Stimulated activated CD8-positive, alpha-beta memory T cell treated with anti-CD3 and anti-CD28 coated beads, Interleukin-4, amount 100 ng/mL, for 24 hours (primary cell): ENCODE measurements around the gene NKAPD1.
"Not testable (repeated sequence)": the region's sequence is repeated elsewhere in the genome, so short reads cannot be mapped to it uniquely, and the experiment has no call there.

Experiments used
- DNase-seq: peaks from one replicate; pipeline ENCODE4 v3.0.0-alpha.2; 2020; ENCODE audit warnings: low read depth

NKAPD1 gene

DNA sequence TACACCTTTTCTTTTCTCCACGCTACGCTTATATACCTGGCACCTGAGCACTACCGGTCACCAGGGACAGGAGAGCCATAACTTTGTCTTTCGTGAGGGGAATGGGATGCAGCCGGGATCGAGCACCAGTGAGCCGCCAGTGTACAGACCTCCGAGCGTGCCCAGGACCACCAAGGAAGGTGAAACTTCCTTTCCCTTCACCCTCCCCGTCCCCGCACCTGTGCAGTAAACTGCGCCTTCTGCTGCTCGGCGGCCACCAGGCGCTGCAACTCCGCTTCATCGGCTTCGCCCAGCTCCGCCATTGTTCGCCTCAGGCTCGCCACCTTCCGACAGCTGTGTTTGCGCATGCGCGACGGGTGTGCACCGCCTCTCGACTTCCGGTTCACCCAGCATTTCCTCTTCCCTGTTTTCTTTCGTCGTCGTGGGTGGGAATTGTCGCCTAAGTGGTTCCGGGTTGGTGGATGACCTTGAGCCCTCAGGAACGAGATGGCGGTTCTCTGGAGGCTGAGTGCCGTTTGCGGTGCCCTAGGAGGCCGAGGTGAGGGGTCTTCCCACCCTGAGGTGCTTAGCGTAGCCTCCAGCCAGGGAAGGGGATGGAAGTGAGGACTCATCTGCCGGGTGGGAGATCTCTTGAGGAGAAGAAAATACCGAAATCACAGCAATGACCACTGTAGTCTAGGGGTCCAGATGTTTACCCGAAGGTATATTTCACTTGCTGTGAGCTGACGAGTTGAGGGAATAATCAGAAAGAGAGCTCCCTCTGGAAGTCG, 12.5 kb downstream of the NKAPD1 start, which contains the start of the genes SDHD and TIMM8B:
TSS of gene SDHD (plus strand) at position 452 of the 770 bp plus-strand sequence. CDS start at position 487, 35 bp downstream.
TSS of gene TIMM8B (minus strand) at position 335 of the 770 bp plus-strand sequence. CDS start at position 302, 33 bp downstream.
- DNase-seq: peak; percentile 90

- DNase-seq: no peak
Measured at GRCh38 chr11:112087212-112087611, 13.1 kb downstream of the NKAPD1 start.

GRCh38 chr11:112095302-112095701, 21.2 kb downstream of the NKAPD1 start:
- DNase-seq: not testable (repeated sequence)

- no peak for DNase-seq
Measured at GRCh38 chr11:112096194-112096593, 22.1 kb downstream of the NKAPD1 start.

- DNase-seq: no peak
Measured at GRCh38 chr11:112097734-112098528, 23.8 kb downstream of the NKAPD1 start.

- no peak for DNase-seq
Measured at GRCh38 chr11:112100462-112100861, 26.4 kb downstream of the NKAPD1 start.

GRCh38 chr11:112103446-112103845, 29.3 kb downstream of the NKAPD1 start:
- DNase-seq: no peak

DNA sequence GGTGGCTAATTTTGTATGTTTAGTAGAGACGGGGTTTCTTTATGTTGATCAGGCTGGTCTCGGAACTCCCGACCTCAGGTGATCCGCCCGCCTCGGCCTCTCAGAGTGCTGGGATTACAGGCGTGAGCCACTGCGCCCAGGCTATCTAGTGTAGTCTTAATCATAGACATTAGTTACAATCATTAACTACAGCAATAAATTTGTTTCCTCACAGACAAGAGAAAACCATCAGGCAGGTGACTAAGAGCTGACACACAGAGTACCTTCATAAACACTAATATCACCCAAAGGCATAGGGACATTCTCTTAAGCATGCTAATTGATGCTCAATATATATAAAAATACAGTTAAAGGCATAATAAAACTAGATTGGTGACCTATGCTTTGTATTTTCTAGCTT, 32.0 kb downstream of the NKAPD1 start:
- no peak for DNase-seq

GRCh38 chr11:112113539-112114457, 39.7 kb downstream of the NKAPD1 start:
- no peak for DNase-seq

DNA sequence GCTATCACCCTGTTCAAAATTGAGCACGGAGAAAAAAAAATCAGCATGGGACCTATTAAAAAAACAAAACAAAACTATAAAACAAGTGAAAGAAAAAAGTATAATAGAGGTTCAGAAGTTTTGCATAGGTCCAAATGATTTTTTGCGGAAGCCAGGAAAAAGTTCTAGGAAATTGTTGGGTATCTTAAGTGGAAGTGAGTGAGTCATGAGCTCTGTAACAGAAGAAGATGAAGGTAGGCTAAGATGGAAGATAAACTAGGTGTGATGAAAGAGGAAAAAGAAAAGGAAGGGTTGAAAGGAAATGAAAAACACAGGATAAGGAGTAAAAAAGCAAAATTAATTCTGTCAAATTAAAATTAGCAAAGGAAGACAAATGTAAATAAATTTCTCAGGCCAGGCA, 40.4 kb downstream of the NKAPD1 start:
- DNase-seq: no peak

DNA sequence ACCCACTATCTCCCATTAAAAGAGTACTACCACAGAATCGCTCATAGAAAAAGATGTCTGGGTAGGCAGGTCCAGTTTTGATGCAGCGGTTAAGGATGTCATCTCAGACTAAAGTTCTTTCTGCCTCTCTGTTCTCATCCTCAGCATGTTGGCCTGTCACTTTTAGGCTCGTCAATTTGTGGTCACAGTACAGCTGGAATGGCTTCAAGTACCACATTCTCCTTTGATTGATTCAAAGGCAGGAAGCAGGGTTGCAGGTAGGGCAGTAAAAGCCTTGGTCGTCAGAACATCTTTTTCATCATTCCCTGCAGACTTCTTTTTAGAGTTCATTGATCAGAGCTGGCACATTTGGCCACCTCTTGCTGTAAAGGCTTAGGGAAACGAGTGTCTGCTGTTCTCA, 41.3 kb downstream of the NKAPD1 start:
- no peak for DNase-seq

DNA sequence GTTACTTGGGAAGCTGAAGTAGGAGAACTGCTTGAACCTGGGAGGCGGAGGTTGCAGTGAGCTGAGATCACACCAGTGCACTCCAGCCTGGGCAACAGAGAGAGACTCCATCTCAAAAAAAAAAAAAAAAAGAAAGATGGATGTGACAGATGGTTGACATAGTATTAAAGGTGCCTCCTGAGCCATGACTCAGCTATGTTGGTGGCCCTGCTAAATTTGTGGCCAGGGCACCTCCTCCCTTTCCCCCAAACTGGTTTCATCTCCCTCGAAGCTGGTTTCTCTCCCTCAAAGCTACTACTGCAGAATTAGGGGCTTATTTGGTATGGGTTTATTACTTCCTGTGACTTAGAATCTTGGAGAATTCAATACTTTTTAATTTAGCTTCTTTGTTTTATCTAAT, 44.1 kb downstream of the NKAPD1 start:
- no peak for DNase-seq

DNA sequence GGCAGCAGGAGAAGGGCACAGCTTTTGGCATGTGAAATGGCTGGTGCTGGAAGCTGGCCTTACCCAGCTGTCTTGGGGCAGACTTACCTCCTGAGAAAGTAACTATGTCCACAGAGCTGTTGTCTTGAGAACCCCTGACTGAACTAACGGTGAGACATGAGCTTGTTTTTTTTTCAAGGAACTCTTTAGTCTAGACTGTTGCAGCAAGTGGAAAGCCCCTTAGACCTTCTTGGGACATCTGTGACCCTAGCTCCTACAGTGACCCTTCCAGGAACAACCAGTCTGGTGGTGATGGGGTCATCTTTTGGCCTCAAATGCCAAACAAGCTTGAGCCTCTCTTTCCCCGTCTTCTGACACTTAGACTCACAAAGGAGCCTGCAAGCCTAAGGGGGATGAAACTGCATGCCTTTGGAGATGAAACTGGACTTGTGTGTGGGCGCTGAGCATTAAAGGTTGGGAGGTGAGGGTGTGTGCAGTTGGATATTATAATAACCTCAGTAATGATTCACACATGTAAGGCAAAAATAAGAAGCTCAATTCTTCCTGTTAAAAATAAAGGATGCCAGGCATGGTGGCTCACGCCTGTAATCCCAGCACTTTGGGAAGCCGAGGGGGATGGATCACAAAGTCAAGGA, 48.0 kb downstream of the NKAPD1 start:
- no peak for DNase-seq

DNA sequence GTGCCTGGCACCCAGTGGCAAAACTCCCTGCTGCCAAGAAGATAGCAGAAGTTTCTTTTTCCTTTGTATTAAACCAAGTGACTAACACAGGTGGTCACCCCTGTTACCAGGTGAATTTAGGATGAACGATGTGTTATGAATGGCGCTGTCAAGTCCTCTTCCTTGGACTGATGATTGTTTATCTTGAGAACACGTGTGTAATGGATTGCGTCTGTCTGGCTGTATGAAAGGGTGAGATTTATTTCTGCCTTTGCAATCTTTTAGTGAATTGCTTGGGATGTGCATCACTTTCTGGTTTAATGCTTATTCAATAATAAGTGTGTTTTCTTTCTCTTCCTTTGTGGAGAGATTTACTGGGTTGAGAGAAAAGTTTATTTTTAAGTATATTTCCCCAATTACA, 49.0 kb downstream of the NKAPD1 start:
- DNase-seq: no peak

GRCh38 chr11:112127056-112127455, 53.0 kb downstream of the NKAPD1 start:
- DNase-seq: no peak

GRCh38 chr11:112128483-112129121, 54.5 kb downstream of the NKAPD1 start:
- DNase-seq: no peak

DNA sequence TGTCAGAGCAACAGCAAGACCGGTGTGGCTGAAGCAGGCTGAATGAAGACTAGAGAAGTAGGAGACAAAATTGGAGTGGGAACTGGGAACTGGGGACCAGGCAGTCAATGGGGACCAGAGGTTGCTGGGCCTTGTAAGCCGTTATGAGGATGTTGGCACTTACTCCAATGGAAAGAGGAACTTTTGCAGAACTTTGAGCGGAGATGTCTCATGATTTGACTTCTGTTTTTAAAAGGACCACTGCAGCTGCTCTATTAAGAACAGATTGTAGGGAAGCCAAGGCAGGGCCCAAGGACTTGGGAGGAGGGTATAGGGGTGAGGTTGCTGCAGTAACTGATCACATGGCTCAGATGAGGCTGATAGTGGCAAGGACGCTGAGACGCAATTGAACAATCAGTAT, 55.6 kb downstream of the NKAPD1 start:
- DNase-seq: no peak

DNA sequence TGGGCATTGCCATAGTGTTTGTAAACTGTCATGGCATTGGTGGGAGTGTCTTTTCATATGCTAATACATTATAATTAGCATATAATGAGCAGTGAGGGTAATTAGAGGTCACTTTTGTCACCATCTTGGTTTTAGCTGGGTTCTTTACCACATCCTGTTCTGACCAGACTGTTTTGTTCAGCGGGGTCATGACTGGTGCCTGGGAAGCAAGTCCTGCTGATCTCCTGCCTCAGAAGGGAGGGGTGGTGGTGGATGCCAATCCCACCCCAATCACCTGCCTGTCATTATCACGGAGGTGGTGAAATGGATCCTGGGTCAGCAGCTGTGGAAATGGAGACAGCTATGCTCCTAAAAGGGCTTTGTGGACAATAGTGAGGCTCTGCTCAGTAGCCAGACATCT, 58.6 kb downstream of the NKAPD1 start:
- DNase-seq: no peak

- no peak for DNase-seq
Measured at GRCh38 chr11:112134473-112134872, 60.4 kb downstream of the NKAPD1 start.
